Adrenal gland (tissue), 12 donors: Measurements from ENCODE around the gene FAM20A. TPM values are rescaled to one million over a fixed set of nuclear protein-coding genes. Genes with fewer than 3 reads are reported as not detected.

Source experiments
- DNase-seq, 7 donors: peaks; one replicate each; pipeline ENCODE4 v3.0.0-alpha.2; 2019 to 2020
- H3K27ac ChIP-seq, 5 donors: fragments of 200-600 bp; sonication (generic) in 4 of 5; 1 replicate in 3 of 5; 2 replicates in 2 of 5; pipeline versions ENCODE4 v1.5.1 to v1.8.0; 2016 to 2020; ENCODE audit warnings: mild to moderate bottlenecking in 1 of 5
- H3K27me3 ChIP-seq: fragments of 200-600 bp; 2 replicates; pipeline ENCODE4 v1.8.0; 2021
- H3K36me3 ChIP-seq, 2 donors: fragments of 200-600 bp; replicated peaks in 1 of 2; 1 replicate in 1 of 2; 2 replicates in 1 of 2; pipeline versions ENCODE4 v1.5.1 to v1.8.0; 2018 to 2022
- H3K4me1 ChIP-seq, 2 donors: fragments of 200-600 bp; replicated peaks in 1 of 2; 1 replicate in 1 of 2; 2 replicates in 1 of 2; pipeline versions ENCODE4 v1.5.1 to v1.8.0; 2018 to 2021
- H3K4me3 ChIP-seq, 4 donors: fragments of 200-600 bp; sonication (generic) in 3 of 4; one replicate each; pipeline ENCODE4 v1.5.1; 2016 to 2018
- H3K9me3 ChIP-seq, 3 donors: fragments of 200-600 bp; sonication (generic) in 1 of 3; replicated peaks in 1 of 3; 1 replicate in 2 of 3; 2 replicates in 1 of 3; pipeline versions ENCODE4 v1.5.1 to v1.8.0; 2016 to 2021
- POLR2A ChIP-seq, 2 donors: fragments of 450-650 bp; IDR thresholded peaks; one replicate each; pipeline ENCODE4 v1.6.1; 2017; ENCODE audit warnings: antibody characterized with exemption in 2 of 2, mild to moderate bottlenecking in 2 of 2, moderate library complexity in 1 of 2
- WGBS, 4 donors: extraction: QIAGEN DNeasy Blood & Tissue Kit in 2 of 4; methylation state at CpG; one replicate each; pipeline versions ENCODE4 v1.1.5 to v1.1.7; 2013 to 2017; 5-methylcytosine and 5-hydroxymethylcytosine counted together
- intact Hi-C, 2 donors: fragments of 100-400 bp; cut with DNase I; formaldehyde crosslinking; loops; one replicate each; pipeline versions ENCODE4 v1.14.1 to v1.15.0; 2022 to 2023
- polyA plus RNA-seq, 3 donors: library from polyadenylated mRNA; stranded (reverse); fragments of 200-250 nt in 2 of 3; fragments of 350-450 nt in 1 of 3; fragmentation: Illumina TruSeq in 1 of 3; extraction: RNeasy Lipid Tissue Mini Kit (QIAGEN cat#74804) in 1 of 3; gene quantifications; one replicate each; pipeline ENCODE4 v1.2.3, GENCODE V29; 2013 to 2014
- total RNA-seq, 9 donors: library from RNA; depleted of rRNA in 4 of 9; stranded (reverse); fragments of >200 nt in 4 of 9; fragments of 120-200 nt in 1 of 9; fragmentation: NEBNext Ultra II Directional in 1 of 9; extraction: Animal tissue kit (Norgen Biotek cat#: 25700) in 1 of 9; gene quantifications; one replicate each; pipeline versions ENCODE4 v1.1.0 to v1.2.4, GENCODE V29; 2013 to 2023
- TF ChIP-seq, protein P1 (sequence below), 6 experiments: fragments of 450-650 bp in 4 of 6; fragments of 200-600 bp in 2 of 6; sonication (generic) in 1 of 6; IDR thresholded peaks; 1 replicate in 5 of 6; 2 replicates in 1 of 6; pipeline versions ENCODE4 v1.5.1 to v1.8.0; 2016 to 2021; ENCODE audit warnings: antibody characterized with exemption in 6 of 6, mild to moderate bottlenecking in 2 of 6, moderate library complexity in 1 of 6
- donor health status: healthy with polysubstance abuse.
- donor health status: Bipolar disorder and iron deficiency.
- donor health status: DM: yes; HTN: yes; CAD: no.
- donor health status: DM: no; HTN: no; CAD: no.
- donor health status: DM: no; HTN: no; CAD: no.
- donor health status: DM: yes; HTN: yes; CAD: no.

Gene FAM20A
- total and polyA plus RNA-seq, 12 donors = 0.67 to 25.9 (median 8.1) TPM

DNA sequence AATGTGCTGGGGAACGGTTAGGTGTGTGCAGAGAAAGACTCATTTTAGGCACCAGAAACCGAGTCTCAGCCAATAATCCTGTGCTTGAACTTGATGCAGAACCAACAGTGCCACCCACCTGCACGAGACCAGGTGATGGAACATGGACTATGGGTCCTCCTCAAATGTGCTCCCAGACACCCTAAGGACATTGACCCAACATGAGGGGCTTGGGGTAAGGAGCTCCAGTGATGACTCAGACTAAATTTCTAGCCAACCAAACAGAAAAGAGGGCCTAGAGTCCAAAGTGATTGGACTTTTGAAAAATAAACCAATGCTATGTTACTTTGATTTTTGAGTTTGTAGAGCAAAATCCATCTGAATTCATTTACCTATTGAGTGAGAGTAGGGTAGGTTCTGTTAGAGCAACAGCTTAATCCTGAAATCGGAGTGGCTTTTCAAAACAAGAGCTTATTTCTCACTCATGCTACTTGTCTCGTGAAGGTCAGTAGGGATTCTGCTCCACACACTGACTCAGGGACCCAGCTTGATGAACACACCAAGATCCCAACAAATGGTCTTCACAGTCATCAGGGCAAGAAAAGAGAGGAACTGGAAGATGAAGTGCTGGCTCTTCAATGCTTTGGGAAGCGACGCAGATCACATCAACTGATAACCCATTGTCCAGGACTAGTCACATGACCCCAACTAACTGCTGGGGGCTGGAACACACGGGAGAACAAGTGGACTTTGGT is 21.8 kb downstream of the FAM20A start:
- 78 to 93% (median 83%) methylated on average over 7 to 8 of the region's 8 CpGs for WGBS, 4 donors
- no peaks in the 10 kb centered on the region for H3K27me3 ChIP-seq
- no peak for TF ChIP-seq POLR2A (IDR thresholded peaks at IDR 0.05)
- TF ChIP-seq, protein P1, sequence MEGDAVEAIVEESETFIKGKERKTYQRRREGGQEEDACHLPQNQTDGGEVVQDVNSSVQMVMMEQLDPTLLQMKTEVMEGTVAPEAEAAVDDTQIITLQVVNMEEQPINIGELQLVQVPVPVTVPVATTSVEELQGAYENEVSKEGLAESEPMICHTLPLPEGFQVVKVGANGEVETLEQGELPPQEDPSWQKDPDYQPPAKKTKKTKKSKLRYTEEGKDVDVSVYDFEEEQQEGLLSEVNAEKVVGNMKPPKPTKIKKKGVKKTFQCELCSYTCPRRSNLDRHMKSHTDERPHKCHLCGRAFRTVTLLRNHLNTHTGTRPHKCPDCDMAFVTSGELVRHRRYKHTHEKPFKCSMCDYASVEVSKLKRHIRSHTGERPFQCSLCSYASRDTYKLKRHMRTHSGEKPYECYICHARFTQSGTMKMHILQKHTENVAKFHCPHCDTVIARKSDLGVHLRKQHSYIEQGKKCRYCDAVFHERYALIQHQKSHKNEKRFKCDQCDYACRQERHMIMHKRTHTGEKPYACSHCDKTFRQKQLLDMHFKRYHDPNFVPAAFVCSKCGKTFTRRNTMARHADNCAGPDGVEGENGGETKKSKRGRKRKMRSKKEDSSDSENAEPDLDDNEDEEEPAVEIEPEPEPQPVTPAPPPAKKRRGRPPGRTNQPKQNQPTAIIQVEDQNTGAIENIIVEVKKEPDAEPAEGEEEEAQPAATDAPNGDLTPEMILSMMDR (IDR thresholded peaks at IDR 0.05) = no peak
- no peaks in the 10 kb centered on the region for H3K4me1 ChIP-seq
- H3K4me3 ChIP-seq = no peak overlapping the region
- DNase-seq = no peak
- peak overlapping the region in 2 of 5 donors; percentile 56 to 79 for H3K27ac ChIP-seq
- H3K9me3 ChIP-seq = no peaks in the 10 kb centered on the region
- no peaks in the 10 kb centered on the region for H3K36me3 ChIP-seq
- intact Hi-C loops = no loop called here

DNA sequence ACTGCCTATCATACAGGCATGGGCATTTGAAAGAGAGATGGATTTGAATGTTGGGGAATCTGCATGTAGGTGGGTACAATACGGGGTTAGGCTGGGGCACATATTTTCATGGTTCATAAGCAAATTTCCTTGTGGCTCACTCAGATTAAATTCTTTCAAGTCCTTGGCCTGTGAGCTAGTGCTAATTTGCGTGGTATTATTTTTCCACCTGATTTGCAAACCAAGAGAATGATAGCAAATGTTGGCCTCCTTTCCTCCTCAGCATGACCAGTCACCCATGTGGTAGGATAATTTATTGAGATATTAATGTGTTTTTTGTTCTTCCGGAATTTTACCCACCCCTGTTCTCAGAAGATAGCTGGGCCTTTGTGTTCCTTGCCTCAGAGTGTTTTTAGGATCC is 22.9 kb downstream of the FAM20A start:
- Histone ChIP-seq H3K4me1 (no peaks in the 10 kb centered on the region), H3K27ac (no peak overlapping the region), H3K9me3 (no peaks in the 10 kb centered on the region), H3K36me3 (no peaks in the 10 kb centered on the region), H3K27me3 (no peaks in the 10 kb centered on the region), H3K4me3 (no peak overlapping the region)
- no peak for DNase-seq
- intact Hi-C loops = no loop called here
- TF ChIP-seq POLR2A (IDR thresholded peaks at IDR 0.05) = no peak
- TF ChIP-seq, protein P1 (IDR thresholded peaks at IDR 0.05) = no peak
- 81 to 89% (median 87%) methylated on average over 3 of the region's 3 CpGs for WGBS, 4 donors

DNA sequence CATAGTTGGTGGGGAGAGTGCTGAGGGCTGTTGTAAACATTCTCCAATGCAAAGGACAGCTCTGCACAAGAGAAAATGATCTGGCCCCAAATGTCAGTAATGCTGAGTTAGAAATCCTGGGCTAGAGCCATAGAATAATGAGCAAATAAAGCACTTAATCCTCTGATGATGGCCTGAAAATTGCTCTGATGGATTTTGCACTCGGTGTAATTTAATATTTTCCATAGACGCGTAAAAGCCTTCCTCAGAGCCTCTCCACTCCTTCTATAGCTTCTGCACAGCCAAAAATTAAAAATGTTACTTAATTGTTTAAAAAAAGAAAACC is 23.7 kb downstream of the FAM20A start:
- DNase-seq = no peak
- H3K27me3 ChIP-seq = no peaks in the 10 kb centered on the region
- H3K27ac ChIP-seq = no peak overlapping the region
- H3K36me3 ChIP-seq = no peaks in the 10 kb centered on the region
- whole genome bisulfite sequencing, 4 donors = 73 to 91% (median 85%) methylated on average over 3 of the region's 3 CpGs
- TF ChIP-seq, protein P1 (IDR thresholded peaks at IDR 0.05) = no peak
- TF ChIP-seq POLR2A (IDR thresholded peaks at IDR 0.05) = no peak
- H3K9me3 ChIP-seq = no peaks in the 10 kb centered on the region
- intact Hi-C loops = no loop called here
- H3K4me3 ChIP-seq = no peak overlapping the region
- no peaks in the 10 kb centered on the region for H3K4me1 ChIP-seq

DNA sequence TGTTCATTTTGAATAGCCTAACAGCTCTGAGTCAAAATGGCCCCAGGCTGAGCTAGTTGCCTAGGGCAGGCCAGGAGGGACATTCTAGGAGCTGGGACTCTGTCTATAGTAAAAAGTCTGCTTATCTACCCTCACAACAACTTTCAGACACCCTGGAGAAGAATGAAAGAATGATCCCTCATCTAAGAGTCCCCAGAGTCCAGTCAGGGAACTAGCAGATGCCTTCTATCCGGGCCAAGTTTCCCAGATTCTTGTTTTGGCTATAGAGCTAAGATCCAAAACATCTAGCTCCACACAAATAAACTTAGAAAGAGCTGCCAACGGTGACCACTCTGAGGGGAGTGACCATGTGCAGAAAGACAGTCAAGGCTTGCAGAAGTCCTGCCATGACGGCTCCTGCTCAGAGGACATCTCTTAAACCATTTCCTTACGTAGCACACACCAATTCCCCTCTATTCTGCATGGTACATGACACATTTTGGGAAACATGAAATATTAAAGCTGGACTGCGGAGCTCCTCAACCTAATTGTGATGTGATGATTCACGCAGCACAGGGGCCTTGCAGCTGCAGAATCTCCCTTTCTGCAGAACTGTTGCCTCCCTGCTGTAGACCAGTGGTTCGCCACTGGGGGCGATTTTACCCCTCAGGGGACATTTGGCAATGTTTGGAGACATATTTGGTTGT is 24.2 kb downstream of the FAM20A start:
- Histone ChIP-seq H3K27ac (peak overlapping the region in 1 of 5 donors; percentile 14), H3K4me3 (no peak overlapping the region), H3K27me3 (no peaks in the 10 kb centered on the region), H3K9me3 (no peaks in the 10 kb centered on the region), H3K36me3 (no peaks in the 10 kb centered on the region), H3K4me1 (no peaks in the 10 kb centered on the region)
- DNase-seq = no peak
- TF ChIP-seq POLR2A (IDR thresholded peaks at IDR 0.05) = no peak
- TF ChIP-seq, protein P1 (IDR thresholded peaks at IDR 0.05) = no peak
- intact Hi-C loops = no loop called here
- WGBS, 4 donors = 70 to 78% (median 72%) methylated on average over 8 of the region's 8 CpGs
